K562 treated with DMSO at 1 percent for 48 hours (cell line): ENCODE measurements around the gene ZBTB8A. TPM values are rescaled to one million over a fixed set of nuclear protein-coding genes. Genes with fewer than 3 reads are reported as not detected.

ENCODE experiments used
- total RNA-seq: library from RNA; unstranded; fragments of 300-600 nt; gene quantifications from 2 replicates; pipeline ENCODE4 v1.2.3, GENCODE V29; 2022; ENCODE audit warnings: low replicate concordance; ENCODE audit errors: extremely low read depth

Gene ZBTB8A
- total RNA-seq: not detected in 2 replicates

GRCh38 chr1:32538887-32539583, at the start of gene ZBTB8A:
TSS of gene ZBTB8A (plus strand) at chr1:32539427. CDS start at chr1:32592932, 53,505 bp downstream.

DNA sequence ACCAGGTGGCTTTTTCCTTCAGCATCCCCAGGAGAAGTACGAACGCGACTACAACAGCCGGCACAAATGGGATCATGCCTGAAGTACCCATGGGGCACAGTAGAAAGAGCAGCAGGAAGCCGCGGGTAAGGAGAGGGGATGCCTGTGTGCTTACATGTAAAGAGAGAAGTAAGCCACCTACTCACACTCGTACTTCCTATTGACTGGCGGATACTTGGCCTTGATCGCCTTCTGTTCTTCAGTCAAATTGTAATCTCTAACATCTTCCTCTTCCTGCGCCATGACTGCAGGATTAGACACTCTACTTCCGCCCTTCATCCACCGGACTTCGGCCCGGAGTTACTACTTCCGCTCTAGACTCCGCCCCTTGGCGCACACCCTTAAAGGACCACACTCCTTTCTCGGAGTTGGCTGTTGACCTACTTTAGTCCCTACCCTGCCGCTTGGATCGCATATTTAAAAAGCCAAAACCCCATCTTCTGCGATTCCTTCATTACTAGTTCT, 111.1 kb downstream of the ZBTB8A start, which contains the start of gene ZBTB8OS:
ZBTB8OS (minus strand) TSS at position 303 of the 504 bp plus-strand sequence; CDS start at position 282, 21 bp downstream.

DNA sequence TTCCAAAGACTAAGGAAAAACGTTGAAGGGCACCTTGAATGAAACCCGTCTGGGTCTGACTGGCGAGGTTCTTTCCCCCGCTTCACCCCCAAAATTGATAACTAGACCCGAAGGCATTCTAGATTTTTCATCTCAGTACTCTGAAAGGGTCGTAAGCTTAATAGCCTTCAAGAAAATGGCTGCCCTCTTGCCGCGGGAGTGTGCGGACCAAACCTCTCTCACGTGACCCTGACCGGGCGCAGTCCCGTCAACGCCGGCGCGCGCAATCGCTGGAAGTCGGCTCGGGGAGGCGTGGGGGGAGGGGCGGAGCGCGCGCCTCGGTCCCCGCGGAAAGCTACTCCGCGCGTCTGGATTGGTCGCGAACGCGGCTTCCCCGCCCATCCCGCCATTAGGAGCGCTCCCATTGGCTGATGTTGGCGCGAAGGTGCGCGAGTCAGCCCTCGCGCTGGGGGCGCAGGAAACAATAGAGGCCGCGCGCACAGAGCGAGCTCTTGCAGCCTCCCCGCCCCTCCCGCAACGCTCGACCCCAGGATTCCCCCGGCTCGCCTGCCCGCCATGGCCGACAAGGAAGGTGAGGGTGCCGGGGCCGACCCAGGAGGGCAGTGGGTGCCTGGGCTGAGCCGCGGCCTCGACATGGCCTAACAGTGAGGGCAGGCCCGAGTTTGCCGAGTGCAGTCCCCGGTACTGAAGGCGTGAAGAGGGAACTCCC, 111.7 kb downstream of the ZBTB8A start, which contains the start of gene RBBP4:
RBBP4 (plus strand) TSS at position 457 of the 709 bp plus-strand sequence; CDS start at position 556, 99 bp downstream.

Other genes starting within 250 kb of the ZBTB8A start
- gene HDAC1, start 247.3 kb upstream of the ZBTB8A start, total RNA-seq: 992 TPM in 1 of 2 replicates, not detected in the other
- gene MARCKSL1, start 203.2 kb upstream of the ZBTB8A start, total RNA-seq: not detected in 2 replicates
- not detected in 2 replicates for gene FAM229A, start 176.9 kb upstream of the ZBTB8A start, total RNA-seq
- gene TSSK3, start 176.9 kb upstream of the ZBTB8A start, total RNA-seq: not detected in 2 replicates
- not detected in 2 replicates for gene BSDC1, start 145.0 kb upstream of the ZBTB8A start, total RNA-seq
- gene ZBTB8B, start 74.4 kb upstream of the ZBTB8A start, total RNA-seq: not detected in 2 replicates
- gene ZBTB8OS, start 111.1 kb downstream of the ZBTB8A start, total RNA-seq: not detected in 2 replicates
- not detected in 2 replicates for gene RBBP4, start 111.8 kb downstream of the ZBTB8A start, total RNA-seq
- gene SYNC, start 163.3 kb downstream of the ZBTB8A start, total RNA-seq: not detected in 2 replicates